Panc1 (cell line): ENCODE data around the gene ERO1B.

Source experiments
- CTCF ChIP-seq: fragments of 450-650 bp; IDR thresholded peaks from 2 replicates; pipeline ENCODE4 v1.5.1; 2017; ENCODE audit warnings: mild to moderate bottlenecking
- POLR2AphosphoS5 ChIP-seq: IDR thresholded peaks from 2 replicates; pipeline ENCODE4 v1.6.1; 2012; ENCODE audit warnings: mild to moderate bottlenecking, low read depth, low read length, moderate library complexity
- REST ChIP-seq, 2 experiments: IDR thresholded peaks; 2 replicates each; pipeline ENCODE4 v1.6.1; 2011 to 2012; ENCODE audit warnings: low read depth in 2 of 2, control low read depth in 1 of 2, low read length in 1 of 2, mild to moderate bottlenecking in 1 of 2, moderate library complexity in 1 of 2; ENCODE audit not compliant: insufficient read depth in 1 of 2
- SIN3A ChIP-seq: IDR thresholded peaks from 2 replicates; pipeline ENCODE4 v1.6.1; 2012; ENCODE audit warnings: low read depth, mild to moderate bottlenecking, low read length, moderate library complexity, borderline replicate concordance; ENCODE audit not compliant: insufficient read depth
- TCF7L2 ChIP-seq: IDR thresholded peaks from 2 replicates; pipeline ENCODE4 v1.6.1; 2011; ENCODE audit warnings: mild to moderate bottlenecking, low read depth, low read length, inconsistent platforms

GRCh38 chr1:236213534-236213933 is 68.2 kb downstream of the ERO1B start:
- TF ChIP-seq SIN3A (no peak), POLR2AphosphoS5 (no peak), REST (IDR thresholded peaks at IDR 0.05; ENCODE audit: insufficient read depth in 1 of 2, low read depth in 2 of 2, low read length in 1 of 2) (no peak), CTCF (no peak), TCF7L2 (no peak)
